BJ (cell line): ENCODE data around the gene PARVA. TPM values are rescaled to one million over a fixed set of nuclear protein-coding genes. Genes with fewer than 3 reads are reported as not detected.

Experiments used
- CTCF ChIA-PET: fragments of 350-600 bp; formaldehyde crosslinking; extraction: SDS; loops from one replicate; lab custom pipeline; 2021; ENCODE audit warnings: antibody characterized with exemption, inconsistent platforms; lab: Yijun Ruan, JAX
- POLR2A ChIA-PET: fragments of 300-600 bp; sonication (Branson Sonifier 250); formaldehyde crosslinking; extraction: SDS; loops from one replicate; lab custom pipeline; 2021; ENCODE audit warnings: antibody characterized with exemption; lab: Charles Lee
- DNase-seq: peaks from one replicate; pipeline ENCODE4 v3.0.0-alpha.2; 2011; ENCODE audit warnings: low read depth
- H3K27me3 ChIP-seq: 2 replicates; pipeline ENCODE4 v1.6.0; 2011; ENCODE audit warnings: low read length; ENCODE audit not compliant: control insufficient read depth, insufficient read depth
- H3K36me3 ChIP-seq: 2 replicates; pipeline ENCODE4 v1.5.1; 2011; ENCODE audit warnings: low read length; ENCODE audit not compliant: control insufficient read depth, insufficient read depth
- H3K4me3 ChIP-seq: 2 replicates; pipeline ENCODE4 v1.5.1; 2011; ENCODE audit warnings: low read depth, mild to moderate bottlenecking, control low read depth, low read length
- polyA plus RNA-seq: library from polyadenylated mRNA; depleted of rRNA; stranded (reverse); fragments of >200 nt; gene quantifications from 2 replicates; pipeline ENCODE4 v1.2.3, GENCODE V29; 2011
- TF ChIP-seq, protein P1 (sequence below): IDR thresholded peaks from 2 replicates; pipeline ENCODE4 v1.5.1; 2011; ENCODE audit warnings: low read depth, mild to moderate bottlenecking, control low read depth, inconsistent platforms, low read length, moderate library complexity; ENCODE audit not compliant: insufficient read depth

The PARVA gene
- polyA plus RNA-seq, 1 experiment, result 143 TPM

DNA sequence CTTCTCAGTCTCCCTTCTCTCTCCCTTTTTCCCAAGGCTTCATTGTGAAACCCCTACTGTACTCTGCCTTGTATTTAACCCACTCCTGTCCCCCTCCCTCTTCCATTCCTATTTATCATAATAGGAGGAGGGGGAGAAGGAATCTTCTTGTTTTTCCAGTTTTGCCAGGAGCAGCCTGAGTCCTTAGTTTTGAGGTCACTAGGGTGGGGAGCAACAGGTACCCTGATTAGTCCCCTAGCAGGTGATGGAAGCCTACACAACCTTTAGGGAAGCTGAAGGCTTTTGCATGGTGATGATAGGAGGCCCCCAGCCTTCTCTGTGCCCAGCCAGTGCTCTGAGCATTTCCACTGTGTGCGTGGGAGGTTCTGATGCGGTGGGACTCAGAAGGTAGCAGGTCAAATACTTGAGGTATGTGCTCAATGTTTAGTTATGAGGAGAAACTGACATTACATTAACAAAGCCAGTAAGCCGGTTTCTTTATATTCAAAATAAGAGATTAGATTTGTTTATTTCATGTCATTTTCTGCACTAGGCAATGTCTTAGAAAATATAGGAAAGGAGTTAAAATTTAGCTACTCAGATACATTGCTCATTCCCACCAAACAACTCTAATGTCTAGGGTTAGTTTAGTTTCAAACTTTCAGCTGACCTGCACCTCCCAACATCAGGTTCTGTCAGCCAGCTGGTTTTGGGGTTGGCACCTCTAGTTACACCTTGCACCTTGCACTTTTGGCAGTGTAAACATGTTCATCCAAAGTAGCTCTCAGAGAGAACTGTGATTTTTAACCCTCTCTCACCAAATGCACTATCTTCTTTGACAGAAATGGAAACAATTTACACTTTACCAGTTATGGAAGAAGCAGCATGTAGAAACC lies 26.0 kb downstream of the PARVA start:
- POLR2A ChIA-PET, result no interaction called here
- CTCF ChIA-PET, result interaction anchor here (0.6 to 1.7 kb wide), 7 partner anchors 10 to 410 kb away, joined by 3 to 5 read pairs (median 3); partner anchors contain the start of gene PARVA

DNA sequence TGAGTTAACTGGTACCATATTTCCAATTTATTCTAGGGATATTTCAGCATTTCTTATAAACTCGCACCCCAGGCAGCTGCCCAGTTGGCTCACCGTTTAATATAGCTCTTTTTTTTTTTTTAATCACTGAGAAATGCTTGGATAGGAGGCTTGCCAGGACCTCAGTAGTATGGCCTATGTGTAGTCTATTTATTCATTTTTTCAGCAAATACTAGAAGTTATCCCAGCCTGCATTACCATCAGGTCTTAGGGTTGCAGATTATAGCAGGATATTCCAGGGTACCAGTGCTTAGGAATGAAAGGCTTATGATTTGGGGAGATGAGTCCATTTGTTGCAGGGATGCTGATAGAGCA lies 26.6 kb downstream of the PARVA start:
- H3K27me3 ChIP-seq, result no peaks in the 10 kb centered on the region
- TF ChIP-seq, protein P1, sequence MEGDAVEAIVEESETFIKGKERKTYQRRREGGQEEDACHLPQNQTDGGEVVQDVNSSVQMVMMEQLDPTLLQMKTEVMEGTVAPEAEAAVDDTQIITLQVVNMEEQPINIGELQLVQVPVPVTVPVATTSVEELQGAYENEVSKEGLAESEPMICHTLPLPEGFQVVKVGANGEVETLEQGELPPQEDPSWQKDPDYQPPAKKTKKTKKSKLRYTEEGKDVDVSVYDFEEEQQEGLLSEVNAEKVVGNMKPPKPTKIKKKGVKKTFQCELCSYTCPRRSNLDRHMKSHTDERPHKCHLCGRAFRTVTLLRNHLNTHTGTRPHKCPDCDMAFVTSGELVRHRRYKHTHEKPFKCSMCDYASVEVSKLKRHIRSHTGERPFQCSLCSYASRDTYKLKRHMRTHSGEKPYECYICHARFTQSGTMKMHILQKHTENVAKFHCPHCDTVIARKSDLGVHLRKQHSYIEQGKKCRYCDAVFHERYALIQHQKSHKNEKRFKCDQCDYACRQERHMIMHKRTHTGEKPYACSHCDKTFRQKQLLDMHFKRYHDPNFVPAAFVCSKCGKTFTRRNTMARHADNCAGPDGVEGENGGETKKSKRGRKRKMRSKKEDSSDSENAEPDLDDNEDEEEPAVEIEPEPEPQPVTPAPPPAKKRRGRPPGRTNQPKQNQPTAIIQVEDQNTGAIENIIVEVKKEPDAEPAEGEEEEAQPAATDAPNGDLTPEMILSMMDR, result no peak
- DNase-seq, result no peak
- CTCF ChIA-PET, result interaction anchor here (0.6 to 1.7 kb wide), 6 partner anchors 16 to 410 kb away, joined by 3 to 5 read pairs (median 3); partner anchors contain the start of gene PARVA
- H3K36me3 ChIP-seq, result no peaks in the 10 kb centered on the region
- H3K4me3 ChIP-seq, result no peak overlapping the region
- POLR2A ChIA-PET, result no interaction called here

More for the DNA sequence above, 26.0 kb downstream of the PARVA start:
- Histone ChIP-seq H3K36me3 (no peaks in the 10 kb centered on the region), H3K4me3 (no peak overlapping the region), H3K27me3 (no peaks in the 10 kb centered on the region)
- TF ChIP-seq, protein P1, result no peak
- DNase-seq, result no peak

DNA sequence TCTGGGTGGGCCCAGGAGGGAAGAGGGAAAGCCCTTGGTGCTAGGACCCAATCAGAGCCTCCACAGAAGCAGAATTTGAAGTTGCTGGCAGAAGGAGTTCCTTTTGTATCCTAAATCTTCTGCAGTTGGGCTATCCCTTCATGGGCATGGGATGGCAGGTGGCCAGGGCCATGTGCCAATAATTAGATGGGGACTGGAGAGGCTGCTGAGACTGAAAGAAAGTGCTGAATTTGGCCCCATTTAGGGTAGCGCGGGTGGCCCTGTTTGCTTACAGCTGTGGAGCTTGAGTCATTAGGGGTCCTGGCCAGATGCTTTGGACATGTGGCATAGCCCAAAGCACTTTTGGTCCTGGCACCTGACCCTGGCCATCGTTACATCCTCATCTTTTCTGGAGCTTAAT lies 27.1 kb downstream of the PARVA start:
- Histone ChIP-seq H3K36me3 (no peaks in the 10 kb centered on the region), H3K4me3 (no peak overlapping the region), H3K27me3 (no peaks in the 10 kb centered on the region)
- TF ChIP-seq, protein P1, result no peak
- CTCF ChIA-PET, result interaction anchor here (1.4 kb wide), 2 partner anchors 27 to 409 kb away, joined by 3 read pairs; partner anchors contain the start of gene PARVA
- POLR2A ChIA-PET, result no interaction called here
- no peak for DNase-seq

DNA sequence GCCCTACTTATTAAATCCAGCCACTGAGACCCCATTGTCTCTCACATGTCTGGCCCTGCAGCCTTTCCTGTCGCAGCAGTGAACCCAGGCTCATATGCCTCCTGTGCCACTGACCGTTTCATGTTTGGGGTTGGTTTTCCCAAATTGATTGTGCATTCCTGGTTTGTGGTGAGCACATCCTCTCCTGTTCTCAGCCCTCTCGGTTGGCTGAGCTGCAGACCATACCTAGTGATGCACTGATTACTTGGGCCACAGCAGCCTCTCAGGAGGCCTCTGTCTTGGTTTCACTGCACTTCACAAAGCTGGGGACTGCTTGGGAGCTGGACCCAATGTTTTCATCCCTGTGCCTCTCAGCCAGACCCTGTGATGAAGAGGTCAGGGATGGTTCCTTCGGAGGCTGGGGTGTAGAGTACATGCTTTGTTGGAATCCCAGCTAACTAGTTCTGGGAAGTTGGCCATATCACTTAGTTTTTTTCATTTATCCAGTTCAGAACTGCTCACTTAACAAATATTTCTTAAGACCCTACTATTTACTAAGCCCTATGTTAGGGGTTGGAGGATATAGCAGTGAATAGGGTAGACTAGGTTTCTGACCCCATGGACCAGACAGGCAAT lies 30.9 kb downstream of the PARVA start:
- TF ChIP-seq, protein P1, result no peak
- H3K36me3 ChIP-seq, result no peaks in the 10 kb centered on the region
- H3K4me3 ChIP-seq, result no peak overlapping the region
- DNase-seq, result no peak
- POLR2A ChIA-PET, result no interaction called here
- CTCF ChIA-PET, result no interaction called here
- no peaks in the 10 kb centered on the region for H3K27me3 ChIP-seq

DNA sequence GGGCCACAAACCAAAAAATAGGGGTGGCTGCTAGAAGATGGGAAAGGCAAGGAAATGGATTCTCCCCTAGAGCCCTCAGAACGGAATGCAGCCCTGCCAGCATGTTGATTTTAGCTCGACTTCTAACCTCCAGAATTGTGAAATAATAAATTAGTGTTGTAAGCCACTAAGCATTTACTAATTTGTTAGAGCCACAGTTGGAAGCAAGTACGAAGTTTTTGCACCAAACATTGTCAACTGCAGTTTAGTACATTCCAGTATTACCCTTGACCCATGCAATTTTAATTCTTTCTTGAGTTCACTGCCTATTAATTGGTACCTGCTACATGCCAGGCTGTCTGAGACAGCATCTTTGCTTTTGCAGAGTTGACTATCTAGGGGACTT lies 32.2 kb downstream of the PARVA start:
- POLR2A ChIA-PET, result no interaction called here
- TF ChIP-seq, protein P1, result no peak
- DNase-seq, result no peak
- H3K27me3 ChIP-seq, result no peaks in the 10 kb centered on the region
- CTCF ChIA-PET, result interaction anchor here (0.7 to 3.5 kb wide), 8 partner anchors 12 to 1596 kb away, joined by 3 to 8 read pairs (median 4); no protein-coding TSS in a partner anchor
- H3K36me3 ChIP-seq, result no peaks in the 10 kb centered on the region
- no peak overlapping the region for H3K4me3 ChIP-seq
